ENCODE data around the gene SLC9B2. TPM values are rescaled to one million over a fixed set of nuclear protein-coding genes. Genes with fewer than 3 reads are reported as not detected.

The SLC9B2 gene
- total RNA-seq, 1 experiment from 2014 or later: 7.3 TPM

DNA sequence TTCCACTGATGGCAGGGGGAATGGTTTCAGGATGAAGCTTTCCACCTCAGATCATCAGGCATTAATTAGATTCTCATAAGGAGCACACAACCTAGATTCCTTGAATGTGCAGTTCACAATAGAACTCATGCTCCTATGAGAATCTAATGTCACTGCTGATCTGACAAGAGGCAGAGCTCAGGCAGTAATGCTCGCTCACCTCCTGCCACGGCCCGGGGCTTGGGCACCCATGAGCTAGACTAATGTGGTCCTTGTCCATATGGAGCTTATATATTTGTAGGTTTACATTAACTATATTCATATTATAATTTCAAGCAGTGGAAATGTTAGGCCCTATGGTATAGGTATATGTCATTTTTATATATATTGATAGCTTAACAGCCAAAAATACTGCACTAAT is 24.4 kb downstream of the SLC9B2 start:
- no peak overlapping the region for H3K27ac ChIP-seq (ENCODE audit: insufficient read length, low read depth, low read length)
- H3T11ph ChIP-seq (ENCODE audit: low read length): no peak overlapping the region
- no peaks in the 10 kb centered on the region; a peak in 1 of 5 replicates for H3K9me3 Mint-ChIP-seq
- H3K79me2 ChIP-seq (ENCODE audit: insufficient read depth, low read length): no peaks in the 10 kb centered on the region
- no peak for DNase-seq
- H3K4me1 Mint-ChIP-seq: no peaks in the 10 kb centered on the region
- TF ChIP-seq, protein P1, sequence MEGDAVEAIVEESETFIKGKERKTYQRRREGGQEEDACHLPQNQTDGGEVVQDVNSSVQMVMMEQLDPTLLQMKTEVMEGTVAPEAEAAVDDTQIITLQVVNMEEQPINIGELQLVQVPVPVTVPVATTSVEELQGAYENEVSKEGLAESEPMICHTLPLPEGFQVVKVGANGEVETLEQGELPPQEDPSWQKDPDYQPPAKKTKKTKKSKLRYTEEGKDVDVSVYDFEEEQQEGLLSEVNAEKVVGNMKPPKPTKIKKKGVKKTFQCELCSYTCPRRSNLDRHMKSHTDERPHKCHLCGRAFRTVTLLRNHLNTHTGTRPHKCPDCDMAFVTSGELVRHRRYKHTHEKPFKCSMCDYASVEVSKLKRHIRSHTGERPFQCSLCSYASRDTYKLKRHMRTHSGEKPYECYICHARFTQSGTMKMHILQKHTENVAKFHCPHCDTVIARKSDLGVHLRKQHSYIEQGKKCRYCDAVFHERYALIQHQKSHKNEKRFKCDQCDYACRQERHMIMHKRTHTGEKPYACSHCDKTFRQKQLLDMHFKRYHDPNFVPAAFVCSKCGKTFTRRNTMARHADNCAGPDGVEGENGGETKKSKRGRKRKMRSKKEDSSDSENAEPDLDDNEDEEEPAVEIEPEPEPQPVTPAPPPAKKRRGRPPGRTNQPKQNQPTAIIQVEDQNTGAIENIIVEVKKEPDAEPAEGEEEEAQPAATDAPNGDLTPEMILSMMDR (conservative IDR thresholded peaks at IDR 0.05): no peak
- H4K5ac ChIP-seq (ENCODE audit: insufficient read length, low read depth, low read length): no peak overlapping the region
- no peak overlapping the region for H2AK5ac ChIP-seq (ENCODE audit: insufficient read length, low read length)
- H3K4me3 Mint-ChIP-seq: no peak overlapping the region
- no peaks in the 10 kb centered on the region for H3K27me3 ChIP-seq (ENCODE audit: insufficient read depth, low read length)
- no peaks in the 10 kb centered on the region for H3K79me1 ChIP-seq (ENCODE audit: insufficient read depth, low read depth, low read length, poor library complexity, severe bottlenecking)
- H3K9me3 ChIP-seq (ENCODE audit: control insufficient read depth, low read depth, low read length): no peaks in the 10 kb centered on the region
- WGBS (ENCODE audit: extremely low coverage, insufficient read length, low lambda C conversion rate): no CpG with 5 or more reads among the region's 3 CpGs
- no peak overlapping the region for H3K9ac ChIP-seq (ENCODE audit: extremely low read depth, insufficient read length, low read length)
- H3K56ac ChIP-seq (ENCODE audit: insufficient read length, low read depth, low read length): no peak overlapping the region
- no peaks in the 10 kb centered on the region; a peak in 1 of 7 replicates for H3K36me3 Mint-ChIP-seq (ENCODE audit: insufficient read depth in 1 of 3, low read depth in 3 of 3)
- H4K20me1 ChIP-seq (ENCODE audit: control insufficient read depth, insufficient read depth, insufficient read length): no peaks in the 10 kb centered on the region
- no peak overlapping the region for H2BK12ac ChIP-seq (ENCODE audit: insufficient read length, low read depth, low read length)
- H4K8ac ChIP-seq (replicated peaks; ENCODE audit: insufficient read length, low read depth, low read length): no peak overlapping the region
- H3K4me1 ChIP-seq (ENCODE audit: insufficient read depth, low read length): no peaks in the 10 kb centered on the region
- no peak overlapping the region for H2BK15ac ChIP-seq (ENCODE audit: low read depth, low read length)
- H2BK5ac ChIP-seq (ENCODE audit: insufficient read length, low read length): no peak overlapping the region
- H3K18ac ChIP-seq (ENCODE audit: insufficient read length, low read depth, low read length): no peak overlapping the region
- H2AFZ ChIP-seq (ENCODE audit: low read length): no peak overlapping the region
- no peak overlapping the region for H3K14ac ChIP-seq (ENCODE audit: insufficient read depth, low read length)
- H2BK20ac ChIP-seq (ENCODE audit: low read depth, low read length, poor library complexity, severe bottlenecking): no peak overlapping the region
- no peak overlapping the region for H3K4me2 ChIP-seq (ENCODE audit: insufficient read depth, insufficient read length, low read length)
- H3K23me2 ChIP-seq (ENCODE audit: insufficient read length, low read depth, low read length, poor library complexity, severe bottlenecking): no peaks in the 10 kb centered on the region
- no peak overlapping the region for H3K23ac ChIP-seq (ENCODE audit: insufficient read length, low read depth, low read length)
- no peak overlapping the region for H3K27ac Mint-ChIP-seq
- no peaks in the 10 kb centered on the region for H3K27me3 Mint-ChIP-seq (ENCODE audit: low read depth)
- no peak overlapping the region for H4K91ac ChIP-seq (ENCODE audit: insufficient read length, low read depth, low read length)
- H2BK120ac ChIP-seq (ENCODE audit: low read depth, low read length, poor library complexity, severe bottlenecking): no peak overlapping the region
- H3K4ac ChIP-seq (ENCODE audit: low read depth, low read length): no peak overlapping the region
